EH (cell line): ENCODE measurements around the gene PIGBOS1.
"Not testable (repeated sequence)": the region's sequence is repeated elsewhere in the genome, so short reads cannot be mapped to it uniquely, and the experiment has no call there.

ENCODE experiments used
- DNase-seq: peaks from one replicate; pipeline ENCODE4 v3.0.0-alpha.2; 2015; ENCODE audit warnings: low read depth

The PIGBOS1 gene, protein sequence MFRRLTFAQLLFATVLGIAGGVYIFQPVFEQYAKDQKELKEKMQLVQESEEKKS

DNA sequence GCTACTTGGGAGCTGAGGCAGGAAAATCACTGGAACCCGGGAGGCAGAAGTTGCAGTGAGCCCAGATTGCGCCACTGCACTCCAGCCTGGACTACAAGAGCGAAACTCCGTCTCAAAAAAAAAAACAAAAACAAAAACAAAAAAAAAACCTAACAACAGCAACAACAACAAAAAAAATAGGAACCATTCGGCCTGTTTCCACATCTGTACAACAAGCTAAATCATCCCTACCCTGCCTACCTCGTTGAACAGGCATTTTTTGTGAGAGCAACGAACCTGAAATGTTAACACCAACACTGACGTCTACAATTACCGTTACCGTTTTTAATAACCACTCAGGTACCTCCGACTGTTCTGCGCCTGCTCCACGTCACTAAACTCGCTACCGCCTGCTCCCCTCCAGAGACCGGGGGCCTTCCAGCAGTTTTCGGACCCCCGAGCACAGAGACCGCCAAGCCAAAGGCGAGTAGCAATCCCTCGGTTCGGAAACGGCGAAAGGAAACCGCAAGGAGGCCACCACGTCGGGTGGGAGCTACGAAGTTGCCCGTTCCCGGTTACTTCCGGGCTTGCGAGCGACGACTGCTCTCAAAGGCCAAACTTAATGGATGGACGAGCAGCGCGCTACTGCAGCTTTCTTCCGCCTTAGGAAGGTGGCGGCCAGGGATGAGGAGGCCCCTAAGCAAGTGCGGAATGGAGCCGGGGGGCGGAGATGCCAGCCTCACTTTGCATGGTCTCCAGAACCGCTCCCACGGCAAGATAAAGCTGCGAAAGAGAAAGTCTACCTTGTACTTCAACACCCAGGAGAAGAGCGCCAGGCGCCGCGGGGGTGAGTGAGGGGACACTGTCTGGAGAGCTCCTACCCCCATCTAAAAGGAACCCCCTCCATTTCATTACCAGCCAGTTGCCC is at the start of gene PIGBOS1, which contains the start of gene PIGB:
Gene PIGBOS1, minus strand, starts transcription at position 536 of the 907 bp plus-strand sequence. CDS start 1,331 bp downstream, outside the sequence.
Gene PIGB, plus strand, starts transcription at position 635 of the 907 bp plus-strand sequence. Its CDS starts 29 bp downstream, at position 664.
- peak; percentile 90 for DNase-seq

DNA sequence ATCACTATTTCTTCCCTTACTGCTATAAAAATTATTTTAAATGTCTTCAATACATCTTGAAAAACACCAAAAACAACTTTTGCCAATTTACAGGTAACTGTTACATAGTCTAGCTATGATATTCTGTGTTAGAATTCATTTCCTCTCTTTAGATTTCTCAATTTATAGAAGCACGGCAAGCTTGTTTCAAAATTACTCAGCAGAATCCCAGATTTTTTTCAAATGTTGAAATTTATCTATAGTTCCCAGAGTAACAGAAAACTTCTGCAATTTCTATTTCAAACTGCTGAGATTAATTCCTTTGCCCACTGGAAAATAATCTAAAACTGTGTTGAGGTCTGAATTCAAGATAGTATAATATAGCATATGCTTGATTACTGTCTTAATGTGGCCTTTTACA is 48.1 kb upstream of the PIGBOS1 start:
- DNase-seq = no peak

DNA sequence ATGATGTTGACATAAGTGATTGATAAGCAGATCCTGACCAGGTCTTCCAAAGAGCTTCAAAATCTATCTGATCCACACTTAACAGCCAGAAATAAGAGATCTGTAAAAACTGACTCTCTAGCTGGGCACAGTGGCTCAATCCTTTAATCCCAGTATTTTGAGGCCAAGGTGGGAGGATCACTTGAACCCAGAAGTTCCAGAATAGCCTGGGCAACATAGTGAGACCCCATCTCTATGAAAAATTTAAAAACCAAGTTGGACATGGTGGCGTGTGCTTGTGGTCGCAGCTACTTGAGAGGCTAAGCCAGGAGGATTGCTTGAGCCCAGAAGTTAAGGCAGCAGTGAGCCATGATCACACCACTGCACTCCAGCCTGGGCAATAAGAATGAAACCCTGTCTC is 43.7 kb upstream of the PIGBOS1 start:
- no peak for DNase-seq

DNA sequence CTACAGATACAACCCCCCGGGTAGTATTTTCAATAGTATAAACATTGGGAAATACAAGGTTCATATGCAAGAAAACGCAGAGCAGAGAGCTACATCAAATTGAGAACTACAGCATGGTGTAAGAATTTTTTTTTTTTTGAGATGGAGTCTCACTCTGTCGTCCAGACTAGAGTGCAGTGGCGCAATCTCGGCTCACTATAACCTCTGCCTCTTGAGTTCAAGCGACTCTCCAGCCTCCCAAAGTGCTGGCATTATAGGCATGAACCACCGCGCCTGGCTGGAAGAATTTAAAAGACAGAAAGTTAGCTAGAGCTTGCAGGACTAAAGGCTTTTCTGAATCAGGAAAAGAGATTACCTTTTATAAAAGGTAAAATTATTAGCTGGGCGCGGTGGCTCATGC is 42.1 kb upstream of the PIGBOS1 start:
- DNase-seq = no peak

DNA sequence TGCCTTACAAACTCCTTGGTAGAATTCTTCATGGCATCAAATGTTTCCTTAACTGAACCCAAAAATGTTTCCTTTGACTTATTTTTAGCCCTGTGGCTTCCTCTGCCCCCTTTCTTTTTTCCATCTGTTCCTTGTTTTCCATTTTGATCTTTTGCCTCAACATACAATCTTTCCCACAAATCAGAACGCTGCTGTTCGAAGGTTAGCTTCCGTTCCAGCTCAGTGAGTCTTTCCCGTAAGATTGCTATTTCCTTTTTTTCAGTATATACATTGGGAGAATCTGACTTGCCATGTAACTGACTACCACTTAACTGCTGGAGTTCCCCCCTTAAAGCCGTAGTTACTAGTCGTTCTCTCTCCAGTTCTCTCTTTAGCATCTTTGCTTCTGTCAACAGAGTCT is 41.3 kb upstream of the PIGBOS1 start:
- no peak for DNase-seq

DNA sequence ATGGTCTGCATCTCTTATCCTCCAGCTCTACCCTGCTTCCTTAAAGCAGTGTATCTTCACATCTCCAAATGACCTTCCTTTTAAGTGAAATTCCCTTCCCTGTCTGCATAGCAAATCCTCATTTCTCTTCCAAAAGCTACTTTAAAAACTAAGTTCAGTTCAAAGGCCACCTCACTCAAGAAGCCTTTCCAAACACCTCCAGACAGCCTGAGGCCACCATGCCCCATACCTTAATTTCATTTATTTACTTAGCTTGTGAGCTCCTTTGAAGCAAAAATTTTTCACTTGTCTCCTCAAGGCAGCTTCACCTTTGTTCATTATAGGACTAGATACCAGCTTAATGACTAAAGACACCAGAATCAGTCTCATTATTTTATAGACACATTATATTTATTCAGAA is 39.5 kb upstream of the PIGBOS1 start:
- DNase-seq = no peak

DNA sequence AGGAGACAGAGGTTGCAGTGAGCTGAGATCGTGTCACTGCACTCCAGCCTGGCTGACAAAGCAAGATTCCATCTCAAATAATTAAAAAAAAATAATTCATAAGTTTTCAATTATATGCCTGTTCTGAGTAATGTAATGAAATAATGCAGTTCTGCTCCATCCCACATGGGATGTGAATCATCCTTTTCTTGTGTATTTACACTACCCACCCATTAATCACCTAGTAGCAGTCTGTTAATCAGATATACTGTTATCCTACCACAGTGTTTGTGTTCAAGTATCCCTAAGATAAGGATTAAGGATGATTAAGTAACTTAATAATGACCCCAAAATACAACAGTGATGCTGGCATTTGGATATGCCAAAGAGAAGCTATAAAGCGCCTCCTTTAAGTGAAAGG is 38.9 kb upstream of the PIGBOS1 start:
- DNase-seq = peak; percentile 70

DNA sequence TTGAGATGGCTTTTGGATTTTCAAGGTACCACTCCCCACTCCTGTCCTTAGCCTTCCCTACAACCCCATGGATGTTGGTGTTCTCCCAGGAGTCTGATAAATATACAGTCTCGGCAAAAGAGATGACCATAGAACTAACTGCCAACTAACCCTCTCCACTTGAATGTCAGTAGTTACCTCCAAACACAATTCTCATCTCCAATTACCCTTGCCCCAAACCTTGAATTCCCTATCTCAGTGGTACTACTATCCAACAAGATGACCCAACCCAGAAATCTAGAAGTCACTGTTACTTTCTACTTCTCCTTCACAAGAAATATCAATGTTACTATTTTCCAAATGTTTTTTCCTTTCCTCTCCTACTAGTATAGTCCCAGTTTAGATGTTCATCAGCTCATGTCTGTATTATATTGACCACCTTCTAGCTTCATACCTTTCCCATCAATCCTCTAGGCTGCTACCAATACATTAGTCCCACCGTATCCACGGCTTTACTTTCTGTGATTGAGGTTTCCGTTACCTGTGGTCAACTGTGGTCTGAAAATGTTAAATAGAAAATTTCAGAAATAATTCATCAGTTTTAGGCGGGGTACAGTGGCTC is 38.2 kb upstream of the PIGBOS1 start:
- no peak for DNase-seq

DNA sequence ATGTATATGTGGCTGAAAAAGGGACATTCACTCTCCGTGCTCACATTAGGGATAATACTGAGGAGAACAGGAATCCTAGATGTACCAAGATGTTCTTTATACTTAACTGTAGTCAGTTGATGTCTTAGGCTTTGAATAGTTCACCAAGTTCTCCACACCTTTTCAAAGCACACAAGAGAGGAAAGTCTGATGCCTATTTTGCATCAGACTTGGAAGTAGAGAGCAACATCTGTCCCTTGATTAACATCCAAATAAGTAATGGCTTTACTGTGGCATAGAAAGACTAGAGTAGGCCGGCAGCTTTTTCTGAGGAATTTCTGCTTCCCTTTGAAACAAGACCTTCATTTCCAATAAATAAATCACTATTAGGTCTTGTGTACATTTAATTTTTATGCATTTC is 34.1 kb upstream of the PIGBOS1 start:
- DNase-seq = no peak

DNA sequence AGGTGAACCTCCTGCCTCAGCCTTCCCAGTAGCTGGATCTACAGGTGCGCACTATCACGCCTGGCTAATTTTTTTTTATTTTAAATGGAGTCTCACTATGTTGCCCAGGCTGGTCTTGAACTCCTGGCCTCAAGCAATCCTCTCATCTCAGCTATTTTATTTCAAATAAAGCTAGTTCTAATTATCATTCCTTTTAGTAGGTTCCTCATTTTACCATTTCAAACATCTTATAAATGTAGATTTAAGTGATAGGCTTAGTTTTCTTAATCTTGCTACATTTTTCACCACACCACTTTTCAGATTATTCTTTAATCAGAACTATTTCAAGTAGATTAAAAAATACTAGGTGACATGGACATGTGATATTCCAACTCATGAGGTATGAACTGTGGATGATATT is 30.4 kb upstream of the PIGBOS1 start:
- no peak for DNase-seq

DNA sequence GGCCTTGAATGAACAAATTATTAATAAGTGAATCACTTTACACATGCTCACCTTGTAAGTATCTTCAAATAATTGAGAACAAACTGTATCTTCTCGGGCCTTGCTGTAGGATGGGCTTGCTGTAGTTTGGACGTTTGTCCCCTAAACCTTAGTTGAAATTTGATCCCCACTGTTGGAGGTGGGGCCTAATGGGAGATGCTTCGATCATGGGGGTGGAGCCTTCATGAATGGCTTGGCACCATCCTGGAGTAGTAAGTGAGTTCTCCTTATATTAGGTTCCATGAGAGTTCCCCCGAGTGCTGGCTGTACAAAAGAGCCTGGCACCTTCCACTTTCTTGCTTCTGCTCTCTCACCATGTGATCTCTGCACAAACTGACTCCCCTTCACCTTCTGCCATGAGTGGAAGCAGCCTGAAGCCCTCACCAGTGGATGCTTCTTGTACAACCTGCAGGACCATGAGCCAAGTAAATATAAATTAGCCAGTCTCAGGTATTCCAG is 29.4 kb upstream of the PIGBOS1 start:
- DNase-seq = no peak

DNA sequence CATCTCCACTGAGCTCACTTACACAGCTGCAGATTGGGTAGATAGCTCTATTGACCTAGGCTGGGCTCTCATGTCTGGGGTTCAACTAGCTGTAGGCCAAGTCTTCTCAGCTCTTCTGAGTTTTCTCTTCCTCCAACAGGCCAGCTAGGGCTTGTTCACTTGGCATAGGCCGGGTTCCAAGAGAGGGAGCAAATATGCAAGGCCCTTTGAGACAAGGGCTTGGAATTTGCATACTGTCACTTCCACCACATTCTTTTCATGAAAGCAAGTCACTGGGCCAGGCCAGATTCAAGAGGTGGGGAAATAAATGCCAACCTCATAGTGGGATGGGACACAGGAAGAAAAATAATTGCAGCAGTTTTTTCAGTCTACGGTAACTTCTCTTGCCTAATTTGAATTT is 25.3 kb upstream of the PIGBOS1 start:
- peak; percentile 71 for DNase-seq

DNA sequence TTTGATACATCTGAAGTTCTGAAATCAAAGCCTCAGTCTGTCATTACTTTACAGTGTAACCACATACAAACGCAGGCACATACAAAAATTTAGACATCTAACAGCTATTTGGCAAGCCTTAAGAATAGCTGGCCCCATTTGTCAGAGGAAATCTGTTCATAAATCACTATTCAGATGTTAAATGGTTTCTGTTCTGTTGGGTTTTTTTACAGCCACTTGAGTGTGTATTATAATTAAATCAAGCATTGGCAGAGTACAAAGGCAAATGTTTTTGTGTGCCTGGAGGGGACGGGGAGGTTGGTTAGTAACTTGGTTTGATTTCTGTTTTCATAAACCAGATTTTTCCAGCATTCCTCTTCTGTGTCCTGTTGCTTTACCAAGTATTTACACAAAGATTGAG is 24.2 kb upstream of the PIGBOS1 start:
- DNase-seq = peak; percentile 47

DNA sequence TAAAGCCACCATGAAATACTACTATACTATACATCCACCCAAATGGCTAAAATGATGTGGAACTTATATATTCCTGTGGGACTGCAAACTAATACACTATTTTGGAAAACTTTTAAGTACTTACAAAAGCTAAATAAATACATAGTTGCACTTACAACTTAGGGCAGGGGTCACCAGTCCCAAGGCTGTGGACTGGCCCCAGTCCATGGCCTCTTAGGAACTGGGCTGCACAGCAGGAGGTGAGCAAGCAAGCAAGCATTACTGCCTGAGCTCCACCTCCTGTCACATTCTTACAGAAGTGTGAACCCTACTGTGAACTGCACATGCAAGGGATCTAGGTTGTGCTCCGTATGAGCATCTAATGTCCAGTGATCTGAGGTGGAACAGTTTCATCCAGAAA is 18.2 kb upstream of the PIGBOS1 start:
- DNase-seq = no peak

DNA sequence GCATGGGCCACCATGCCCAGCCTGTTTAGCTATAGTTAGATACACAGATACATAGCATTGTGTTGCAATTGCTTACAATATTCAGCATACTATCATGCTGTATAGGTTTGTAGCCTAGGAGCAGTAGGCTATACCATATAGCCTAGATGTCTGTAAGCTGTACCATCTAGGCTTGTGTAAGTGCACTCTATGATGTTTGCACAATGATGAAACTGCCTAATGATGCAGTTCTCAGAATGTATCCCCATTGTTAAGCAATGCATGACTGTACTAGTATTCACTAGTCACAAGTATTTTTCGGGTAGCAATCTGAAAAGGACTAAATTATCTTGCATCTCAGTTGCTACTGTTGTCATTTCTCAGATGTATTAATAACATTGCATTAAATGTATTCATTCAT is 16.1 kb upstream of the PIGBOS1 start:
- no peak for DNase-seq

DNA sequence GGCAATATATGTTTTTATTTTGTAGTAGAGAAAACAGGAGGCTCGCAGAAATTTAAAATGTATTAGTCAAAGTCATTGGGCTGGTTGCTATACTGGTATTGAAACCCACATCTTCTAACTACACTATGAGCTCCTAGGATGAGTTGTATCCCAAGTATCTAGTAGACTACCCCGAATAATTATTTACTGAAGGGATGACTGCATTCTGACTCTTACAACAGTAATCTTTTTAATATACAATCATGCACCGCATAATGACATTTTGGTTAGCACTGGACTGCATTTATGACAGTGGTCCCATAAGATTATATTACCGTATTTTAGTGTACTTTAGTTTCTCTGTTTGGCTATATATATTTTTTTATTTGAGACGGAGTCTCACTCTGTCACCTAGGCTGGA is 15.4 kb upstream of the PIGBOS1 start:
- DNase-seq = no peak

DNA sequence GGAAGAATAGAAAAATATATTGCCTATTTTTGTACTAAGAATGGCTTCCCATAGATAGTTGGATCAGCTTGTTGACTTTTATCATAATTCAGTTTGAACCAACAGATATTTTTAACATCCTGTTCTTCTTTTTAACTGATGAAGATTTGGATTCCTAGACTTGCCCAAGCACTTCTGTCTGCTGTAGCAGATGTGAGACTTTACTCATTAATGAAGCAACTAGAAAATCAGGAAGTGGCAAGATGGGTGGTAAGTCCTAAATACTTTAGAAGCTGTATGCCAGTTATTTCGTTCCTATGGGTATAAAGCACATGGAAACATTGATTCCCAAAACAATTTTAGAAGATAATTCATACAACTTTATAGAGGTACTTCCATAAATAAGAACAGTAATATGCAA is 8.5 kb upstream of the PIGBOS1 start:
- DNase-seq = no peak

DNA sequence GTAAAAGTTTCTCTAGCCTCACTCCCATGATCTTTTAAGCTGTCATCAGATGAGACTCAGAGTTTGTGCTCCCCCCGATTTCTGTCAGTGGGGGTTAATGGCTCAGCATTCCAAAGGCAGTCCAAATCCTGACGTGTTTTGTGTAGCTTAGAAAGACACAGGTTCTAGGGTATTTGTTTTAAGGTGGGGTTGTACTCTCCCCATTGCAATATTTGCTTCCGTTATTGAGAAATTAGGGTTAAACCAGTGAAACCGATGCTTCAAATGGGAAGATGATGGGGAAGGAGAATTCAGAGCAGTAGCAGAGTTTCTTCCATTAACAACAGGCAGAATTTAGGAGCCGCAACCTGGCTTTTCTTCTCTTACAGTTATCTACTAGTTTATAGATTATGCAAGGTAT is 3.5 kb upstream of the PIGBOS1 start:
- DNase-seq = no peak

DNA sequence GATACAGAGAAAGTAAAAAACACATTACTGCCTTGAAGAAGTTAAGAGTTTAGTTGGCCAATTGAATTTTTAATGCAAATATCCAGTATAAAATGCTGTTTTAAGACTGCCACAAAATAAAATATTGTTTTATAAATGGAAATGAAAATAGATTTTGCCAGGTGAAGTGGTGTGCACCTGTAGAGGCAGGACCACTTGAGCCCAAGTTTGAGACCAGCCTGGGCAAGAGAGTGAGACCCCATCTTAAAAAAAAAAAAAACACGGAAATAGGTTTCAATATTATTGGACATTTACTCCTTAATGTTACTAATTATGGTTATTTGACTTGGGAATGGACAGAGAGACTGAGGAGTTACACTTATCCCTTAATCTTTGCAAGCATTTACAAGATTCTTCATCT is 2.0 kb upstream of the PIGBOS1 start:
- DNase-seq = no peak

DNA sequence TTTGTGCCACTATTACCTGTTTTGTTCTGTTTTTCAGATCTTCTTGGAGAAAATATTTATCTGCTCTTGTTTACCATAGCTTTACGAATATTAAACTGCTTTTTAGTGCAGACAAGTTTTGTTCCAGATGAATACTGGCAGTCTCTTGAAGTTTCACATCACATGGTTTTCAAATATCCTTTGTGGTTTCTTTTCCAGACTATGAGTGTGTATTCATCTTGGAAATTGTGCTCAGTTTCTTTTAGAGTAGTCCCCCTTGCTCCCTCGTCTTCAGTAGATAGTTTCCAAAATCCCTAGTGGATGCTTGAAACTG is 1.3 kb upstream of the PIGBOS1 start:
- no peak for DNase-seq

DNA sequence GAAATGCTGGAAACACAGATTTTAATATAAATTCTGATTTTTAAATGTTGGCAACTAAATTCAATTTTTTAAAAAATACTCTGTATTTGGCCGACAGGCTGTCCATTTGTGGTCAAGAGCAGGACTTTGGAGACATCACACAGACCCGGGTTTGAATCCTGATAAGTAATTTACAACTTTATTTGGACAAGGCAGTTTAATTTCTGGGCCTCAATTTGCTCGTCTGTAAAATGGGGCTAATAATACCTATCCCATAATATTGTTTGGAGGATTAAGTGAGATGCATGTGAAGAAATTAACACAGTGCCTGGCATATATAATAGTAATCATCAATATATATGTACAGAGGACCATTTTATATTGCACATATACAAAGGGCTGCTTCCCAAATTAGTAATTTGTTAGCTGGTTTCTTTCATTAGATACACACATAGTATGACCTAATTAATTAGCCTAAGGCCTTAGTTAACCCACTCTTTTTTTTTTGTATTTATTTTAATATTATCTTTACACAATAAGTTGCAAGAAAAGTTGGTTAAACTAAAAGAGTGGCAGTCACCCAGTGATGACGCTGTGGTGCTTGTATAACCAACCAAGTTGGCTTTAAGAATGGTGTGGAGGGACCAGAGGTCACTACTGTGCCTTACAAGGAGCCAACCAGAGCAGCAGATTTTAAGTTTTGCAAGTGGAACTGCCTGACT is 764 bp upstream of the PIGBOS1 start:
- peak; percentile 14 for DNase-seq

DNA sequence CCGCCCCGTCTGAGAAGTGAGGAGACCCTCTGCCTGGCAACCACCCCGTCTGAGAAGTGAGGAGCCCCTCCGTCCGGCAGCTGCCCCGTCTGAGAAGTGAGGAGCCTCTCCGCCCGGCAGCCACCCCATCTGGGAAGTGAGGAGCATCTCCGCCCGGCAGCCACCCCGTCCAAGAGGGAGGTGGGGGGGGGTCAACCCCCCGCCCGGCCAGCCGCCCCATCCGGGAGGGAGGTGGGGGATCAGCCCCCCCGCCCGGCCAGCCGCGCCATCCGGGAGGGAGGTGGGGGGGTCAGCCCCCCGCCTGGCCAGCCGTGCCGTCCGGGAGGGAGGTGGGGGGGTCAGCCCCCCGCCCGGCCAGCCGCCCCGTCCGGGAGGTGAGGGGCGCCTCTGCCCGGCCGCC is 16.1 kb downstream of the PIGBOS1 start:
- not testable (repeated sequence) for DNase-seq

DNA sequence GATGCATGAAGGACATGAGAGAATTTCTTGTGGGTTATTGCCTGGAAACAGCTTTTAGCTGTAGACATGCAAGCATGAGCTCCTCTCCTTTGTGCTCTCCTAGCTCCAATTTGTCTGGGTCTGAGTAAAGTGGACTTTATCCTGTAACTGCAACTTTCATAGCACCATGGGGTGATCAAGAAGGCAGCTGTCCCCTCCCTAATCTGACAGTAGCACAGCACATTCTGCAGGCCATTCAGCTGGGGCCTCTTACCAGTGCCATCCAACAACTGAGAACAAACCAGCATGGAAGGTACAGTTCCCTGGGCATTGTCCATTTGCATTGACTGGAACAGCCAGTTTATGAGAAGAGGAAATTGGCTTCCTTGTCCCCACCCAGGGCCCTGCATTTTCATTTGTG is 21.6 kb downstream of the PIGBOS1 start:
- no peak for DNase-seq
